ENCODE results near the gene PGLYRP1.

- no peak for TF ChIP-seq CTCF (IDR thresholded peaks at IDR 0.05)
- no peak for TF ChIP-seq EZH2phosphoT487 (IDR thresholded peaks at IDR 0.05)
- no peak for TF ChIP-seq EZH2 (IDR thresholded peaks at IDR 0.05)
These were observed 45.7 kb upstream of the PGLYRP1 start for GRCh38 chr19:46068345-46069258.

Data from neural progenitor cell (in vitro differentiated cells).